Stimulated activated CD4-positive, alpha-beta T cell treated with anti-CD3 and anti-CD28 coated beads, Interleukin-15, amount 100 ng/mL, for 24 hours (primary cell): ENCODE data around the gene KCNJ12.
"Not testable (repeated sequence)": the region's sequence is repeated elsewhere in the genome, so short reads cannot be mapped to it uniquely, and the experiment has no call there.

Experiments
- DNase-seq: peaks from one replicate; pipeline ENCODE4 v3.0.0-alpha.2; 2020

KCNJ12 gene

DNA sequence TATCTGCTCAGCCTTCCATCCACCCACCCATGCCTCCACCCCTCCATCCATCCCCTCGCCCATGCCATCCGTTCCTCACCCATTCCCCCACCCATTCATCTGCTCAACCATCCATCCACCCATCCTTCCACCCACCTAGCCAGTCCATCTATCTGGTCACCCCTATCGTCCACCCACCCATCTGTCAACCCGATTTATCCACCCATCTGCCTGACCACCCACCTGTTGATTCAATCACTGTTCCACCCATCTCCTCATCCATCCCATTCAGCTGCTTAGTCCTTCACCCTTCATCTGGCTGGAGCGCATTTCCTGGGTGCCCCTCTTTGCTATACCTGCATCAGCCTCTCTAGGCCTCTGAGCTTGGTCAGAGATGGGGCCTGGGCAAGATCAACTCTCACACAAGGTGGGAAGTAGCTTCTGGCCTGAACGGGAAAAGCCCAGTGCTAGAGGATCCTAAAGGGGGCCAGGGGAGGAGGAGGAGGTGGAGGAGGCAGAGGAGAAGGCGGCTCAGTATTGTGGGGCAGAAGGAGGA, 32.7 kb downstream of the KCNJ12 start:
- DNase-seq: not testable (repeated sequence)

DNA sequence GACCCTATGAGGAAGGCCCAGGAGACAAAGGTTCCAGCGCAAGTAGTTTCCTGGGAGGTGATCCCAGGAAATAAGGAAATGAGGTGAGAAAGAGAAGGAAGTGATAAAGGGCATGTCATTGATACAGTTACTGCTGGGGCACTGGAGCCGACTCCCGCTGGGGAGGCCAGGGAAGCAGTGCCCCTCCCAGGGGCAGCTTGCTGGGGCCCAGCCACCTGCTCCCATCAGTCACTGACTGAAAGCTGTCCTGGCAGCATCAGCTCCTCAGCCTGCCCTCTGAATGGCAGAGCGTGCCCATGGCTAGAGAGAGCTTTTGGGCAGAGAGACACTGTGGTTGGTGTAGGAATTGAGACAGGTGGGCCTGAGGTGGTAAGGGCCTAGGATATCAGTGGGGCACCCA, 33.2 kb downstream of the KCNJ12 start:
- DNase-seq: not testable (repeated sequence)

DNA sequence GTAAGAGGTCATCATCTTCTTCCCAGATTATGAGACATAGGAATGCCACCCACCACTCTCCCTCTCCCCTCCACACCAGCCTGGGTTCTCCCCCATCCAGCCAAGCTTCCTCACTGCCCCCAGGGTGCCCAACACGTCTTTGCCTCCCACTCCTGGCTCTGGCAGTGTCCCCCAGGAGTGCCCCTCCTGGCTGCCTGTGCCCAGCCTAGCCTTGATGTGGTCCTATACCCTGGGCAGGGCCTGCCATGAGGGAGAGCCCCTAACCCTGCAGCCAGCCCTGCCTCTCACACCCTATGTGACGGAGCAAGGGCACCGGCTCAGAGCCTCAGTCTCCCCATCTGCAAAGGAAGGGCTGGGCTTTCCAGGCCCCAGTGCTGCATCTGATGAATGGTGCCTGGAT, 33.8 kb downstream of the KCNJ12 start:
- DNase-seq: not testable (repeated sequence)

DNA sequence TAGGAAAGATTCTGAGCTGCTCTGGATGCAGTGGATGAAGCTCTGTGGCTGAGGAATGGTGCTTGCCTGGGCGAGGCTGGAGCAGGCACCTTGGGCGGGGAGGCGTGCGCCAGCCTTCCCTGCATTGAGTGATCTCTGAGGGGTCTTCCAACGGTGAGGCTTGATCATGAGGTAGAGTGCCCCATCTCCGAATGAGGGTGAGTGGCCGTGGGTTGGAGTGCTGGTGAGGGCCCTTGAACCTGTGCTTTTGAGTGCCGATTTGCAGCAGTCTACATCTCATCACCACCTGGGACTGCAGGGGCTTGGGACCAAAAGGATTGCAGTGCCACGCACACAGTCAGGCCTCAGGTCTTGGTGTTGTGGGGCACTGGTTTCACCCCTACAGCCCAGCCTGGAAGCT, 34.2 kb downstream of the KCNJ12 start:
- not testable (repeated sequence) for DNase-seq

DNA sequence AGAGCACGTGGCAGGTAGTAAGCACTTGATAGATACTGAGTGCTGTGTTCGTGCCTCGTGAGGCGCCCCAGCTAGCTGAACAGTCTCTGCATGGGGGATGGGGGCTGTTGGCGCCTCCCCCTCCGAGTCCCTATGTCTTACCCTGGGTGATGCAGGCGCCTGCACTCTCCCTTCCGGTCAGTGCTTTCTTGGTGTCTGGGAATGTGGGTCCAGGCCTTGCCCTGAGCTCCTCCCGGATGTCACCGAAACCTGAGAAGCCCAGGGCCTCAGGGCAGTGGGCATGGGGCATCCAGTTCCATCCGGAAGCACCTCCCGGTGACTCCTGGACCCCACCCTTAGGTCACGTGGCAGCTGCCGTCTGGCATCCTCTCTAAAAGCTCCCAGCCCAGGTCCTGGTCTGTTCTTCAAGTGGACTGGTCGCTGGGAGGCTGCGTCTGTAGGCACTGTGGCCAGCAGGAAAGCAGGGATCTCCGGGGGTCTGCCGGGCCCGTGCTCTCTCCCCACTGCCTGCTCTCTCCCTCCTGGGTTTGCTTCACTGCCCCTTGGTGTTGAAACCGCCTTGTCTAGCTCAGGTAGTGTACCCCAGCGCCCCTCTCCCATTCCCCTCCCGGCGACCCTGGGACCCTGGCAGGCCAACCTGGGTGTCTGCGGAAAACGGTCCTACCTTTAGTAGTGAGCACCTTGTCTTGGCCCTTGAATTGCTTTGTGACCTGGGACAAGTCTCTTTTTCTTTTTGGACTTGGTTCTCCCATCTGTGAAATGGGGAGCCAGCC, 34.9 kb downstream of the KCNJ12 start:
- DNase-seq: not testable (repeated sequence)

DNA sequence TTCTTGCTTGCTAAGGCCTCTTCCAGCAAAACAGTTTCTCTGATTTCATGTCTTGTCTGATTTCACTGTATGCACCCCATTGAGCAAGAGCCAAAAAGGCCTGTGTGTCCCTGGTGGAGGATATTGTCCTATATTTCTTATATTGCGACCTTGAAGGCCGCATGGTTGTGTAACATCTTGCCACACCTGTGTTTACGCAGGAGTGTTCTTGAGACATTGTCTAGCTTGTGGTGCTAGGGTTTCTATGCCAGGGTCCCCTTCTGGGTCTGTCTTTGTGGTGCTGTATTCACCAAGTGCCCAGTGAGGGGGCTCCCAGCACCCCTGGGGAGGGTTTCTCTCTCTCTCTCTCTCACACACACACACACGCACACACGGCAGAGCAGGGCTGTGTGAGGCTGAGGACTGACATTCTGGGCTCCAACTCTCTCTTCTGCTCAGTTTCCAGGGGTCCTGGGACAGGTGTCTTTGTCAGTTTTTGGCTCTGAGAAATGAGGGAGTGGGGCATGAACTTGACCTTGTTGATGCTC, 35.6 kb downstream of the KCNJ12 start:
- not testable (repeated sequence) for DNase-seq

DNA sequence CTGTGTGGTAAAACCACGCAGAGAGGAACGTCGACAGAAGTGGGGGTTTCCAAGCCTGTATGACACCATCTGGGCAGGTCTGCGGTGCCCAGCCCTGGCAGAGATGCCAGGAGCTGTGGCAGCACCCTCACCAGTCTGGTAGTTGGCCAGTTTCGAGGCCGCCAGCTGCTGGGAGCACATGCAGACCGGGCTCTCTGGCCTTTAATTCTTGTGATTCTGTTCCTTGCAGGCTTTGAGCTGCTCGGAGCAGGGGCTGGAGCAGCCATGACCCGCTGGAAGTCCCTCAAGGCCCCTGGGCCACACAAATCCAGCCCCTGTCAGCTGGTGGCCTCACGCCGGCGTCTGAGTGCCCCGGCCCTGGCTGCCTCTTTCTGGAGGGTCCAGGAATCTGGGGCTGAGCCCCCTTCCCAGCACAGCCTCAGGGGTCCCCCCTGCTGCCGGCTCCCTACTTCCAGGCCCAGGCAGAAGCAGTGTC, 36.1 kb downstream of the KCNJ12 start:
- not testable (repeated sequence) for DNase-seq

DNA sequence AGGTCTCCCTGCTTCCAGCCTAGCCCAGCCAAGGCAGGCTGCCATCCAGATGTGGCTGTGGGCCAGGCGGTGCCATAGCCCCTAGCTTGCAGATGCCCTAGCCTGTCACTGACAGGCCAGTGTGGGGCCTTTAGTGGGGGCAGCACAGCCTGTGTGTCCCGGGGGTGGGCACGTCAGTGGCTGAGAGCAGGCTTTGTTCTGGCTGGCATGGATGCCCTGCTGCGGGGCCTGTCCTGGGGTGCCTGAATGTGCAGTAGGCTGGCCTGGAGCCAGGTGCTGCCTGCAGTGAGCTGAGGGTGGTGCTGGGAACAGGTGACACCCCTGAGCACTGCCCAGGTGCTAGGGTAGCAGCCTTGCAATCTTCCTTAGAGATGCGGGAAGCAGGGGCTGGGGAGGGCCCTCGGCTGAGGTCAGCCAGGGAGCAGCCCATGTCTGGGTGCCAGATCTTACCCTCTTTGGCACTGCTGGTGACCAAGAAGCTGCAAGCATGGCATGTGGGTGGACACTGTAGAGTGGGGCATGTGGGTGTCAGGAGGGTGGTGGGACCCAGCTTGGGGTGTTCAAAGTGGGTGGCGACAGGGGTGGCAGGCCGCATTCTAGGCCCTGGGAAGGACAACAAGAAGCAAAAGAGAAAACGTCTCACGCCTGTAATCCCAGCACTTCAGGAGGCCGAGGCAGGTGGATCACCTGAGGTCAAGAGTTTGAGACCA, 37.6 kb downstream of the KCNJ12 start:
- not testable (repeated sequence) for DNase-seq

DNA sequence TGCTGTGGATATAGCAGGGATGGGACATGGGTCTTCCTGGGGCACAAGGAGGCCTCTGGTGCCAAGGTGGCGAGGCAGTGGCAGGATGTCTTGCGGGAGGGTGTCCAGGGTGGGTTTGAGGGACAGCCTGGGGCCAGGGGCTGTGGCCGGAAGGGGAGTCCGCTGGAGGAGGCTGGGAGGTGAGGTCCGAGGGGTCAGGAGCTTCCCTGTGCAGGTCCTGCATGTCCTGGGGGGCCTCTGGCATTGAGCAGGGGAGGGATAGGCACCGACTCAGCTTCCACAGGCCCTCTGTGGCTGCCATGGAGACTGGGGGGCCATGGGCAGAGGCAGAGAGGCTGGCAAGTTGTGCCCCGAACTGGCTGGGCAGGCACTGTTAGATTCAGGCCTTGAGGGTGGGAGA, 38.5 kb downstream of the KCNJ12 start:
- DNase-seq: not testable (repeated sequence)

DNA sequence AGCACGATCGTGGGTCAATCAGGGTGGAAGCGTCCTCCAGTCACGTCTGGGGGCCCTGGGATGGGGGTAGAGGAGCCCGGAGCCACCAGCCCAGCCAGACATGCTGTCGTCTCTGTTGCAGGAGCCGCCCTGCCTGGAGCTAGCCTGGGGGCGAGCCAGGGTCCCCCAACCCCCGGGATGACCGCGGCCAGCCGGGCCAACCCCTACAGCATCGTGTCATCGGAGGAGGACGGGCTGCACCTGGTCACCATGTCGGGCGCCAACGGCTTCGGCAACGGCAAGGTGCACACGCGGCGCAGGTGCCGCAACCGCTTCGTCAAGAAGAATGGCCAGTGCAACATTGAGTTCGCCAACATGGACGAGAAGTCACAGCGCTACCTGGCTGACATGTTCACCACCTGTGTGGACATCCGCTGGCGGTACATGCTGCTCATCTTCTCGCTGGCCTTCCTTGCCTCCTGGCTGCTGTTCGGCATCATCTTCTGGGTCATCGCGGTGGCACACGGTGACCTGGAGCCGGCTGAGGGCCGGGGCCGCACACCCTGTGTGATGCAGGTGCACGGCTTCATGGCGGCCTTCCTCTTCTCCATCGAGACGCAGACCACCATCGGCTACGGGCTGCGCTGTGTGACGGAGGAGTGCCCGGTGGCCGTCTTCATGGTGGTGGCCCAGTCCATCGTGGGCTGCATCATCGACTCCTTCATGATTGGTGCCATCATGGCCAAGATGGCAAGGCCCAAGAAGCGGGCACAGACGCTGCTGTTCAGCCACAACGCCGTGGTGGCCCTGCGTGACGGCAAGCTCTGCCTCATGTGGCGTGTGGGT, 39.2 kb downstream of the KCNJ12 start:
- DNase-seq: not testable (repeated sequence)

DNA sequence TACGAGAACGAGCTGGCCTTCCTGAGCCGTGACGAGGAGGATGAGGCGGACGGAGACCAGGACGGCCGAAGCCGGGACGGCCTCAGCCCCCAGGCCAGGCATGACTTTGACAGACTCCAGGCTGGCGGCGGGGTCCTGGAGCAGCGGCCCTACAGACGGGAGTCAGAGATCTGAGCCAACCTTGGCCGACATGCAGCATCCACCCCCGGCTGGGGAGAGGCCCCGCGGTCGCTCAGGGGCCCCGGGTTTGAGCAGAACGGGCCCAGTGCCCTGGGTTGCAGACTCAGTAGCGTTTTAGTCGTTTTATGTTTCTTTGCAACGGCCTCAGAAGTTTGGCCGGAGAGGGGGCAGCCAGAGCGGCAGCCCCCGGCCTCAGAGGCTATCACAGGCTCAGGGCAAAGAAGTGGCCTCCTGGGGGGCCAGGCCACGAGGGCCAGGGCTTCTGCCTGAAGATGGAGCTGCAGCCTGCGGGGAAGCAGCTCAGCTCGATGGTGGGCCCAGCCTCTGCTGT, 40.4 kb downstream of the KCNJ12 start:
- not testable (repeated sequence) for DNase-seq

DNA sequence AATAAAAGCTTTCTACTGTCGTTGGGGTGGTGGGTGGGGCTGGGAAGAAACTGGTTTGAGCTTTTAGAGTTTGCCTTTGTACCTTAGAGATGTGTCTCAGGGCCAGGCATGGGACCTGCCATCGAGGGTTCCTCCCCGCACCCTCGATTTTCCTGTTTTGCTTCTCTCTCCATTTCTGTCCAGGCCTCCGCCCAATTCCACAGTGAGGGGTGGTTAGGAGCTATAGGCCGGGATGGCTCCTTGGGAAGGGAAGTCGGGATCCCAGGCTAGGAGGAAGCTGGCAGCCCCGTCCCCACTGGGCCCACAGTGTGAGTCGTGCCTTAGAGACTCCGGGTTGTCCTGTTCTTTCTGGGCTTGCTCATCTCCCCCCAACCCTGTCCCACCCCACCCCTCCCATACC, 41.2 kb downstream of the KCNJ12 start:
- DNase-seq: not testable (repeated sequence)

DNA sequence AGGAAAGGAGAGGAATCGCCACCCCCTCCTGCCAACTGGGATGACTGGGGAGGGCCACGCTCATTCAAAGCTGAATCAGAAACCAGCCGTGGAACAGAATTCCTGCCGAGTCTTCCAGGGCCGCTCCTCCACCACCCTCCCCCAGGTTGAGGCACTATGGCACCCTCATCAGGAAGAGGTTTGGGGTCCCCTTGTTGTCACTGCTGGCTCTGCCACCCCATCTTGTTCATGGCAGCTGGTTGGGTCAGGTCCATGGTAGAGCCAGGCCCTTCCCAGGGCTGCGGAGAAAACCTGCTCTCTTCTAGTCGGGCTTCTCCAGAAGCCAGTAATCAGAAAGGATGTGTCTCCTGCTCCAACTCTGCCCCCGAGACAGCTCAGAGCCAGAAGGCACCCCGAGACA, 41.8 kb downstream of the KCNJ12 start:
- DNase-seq: no peak

DNA sequence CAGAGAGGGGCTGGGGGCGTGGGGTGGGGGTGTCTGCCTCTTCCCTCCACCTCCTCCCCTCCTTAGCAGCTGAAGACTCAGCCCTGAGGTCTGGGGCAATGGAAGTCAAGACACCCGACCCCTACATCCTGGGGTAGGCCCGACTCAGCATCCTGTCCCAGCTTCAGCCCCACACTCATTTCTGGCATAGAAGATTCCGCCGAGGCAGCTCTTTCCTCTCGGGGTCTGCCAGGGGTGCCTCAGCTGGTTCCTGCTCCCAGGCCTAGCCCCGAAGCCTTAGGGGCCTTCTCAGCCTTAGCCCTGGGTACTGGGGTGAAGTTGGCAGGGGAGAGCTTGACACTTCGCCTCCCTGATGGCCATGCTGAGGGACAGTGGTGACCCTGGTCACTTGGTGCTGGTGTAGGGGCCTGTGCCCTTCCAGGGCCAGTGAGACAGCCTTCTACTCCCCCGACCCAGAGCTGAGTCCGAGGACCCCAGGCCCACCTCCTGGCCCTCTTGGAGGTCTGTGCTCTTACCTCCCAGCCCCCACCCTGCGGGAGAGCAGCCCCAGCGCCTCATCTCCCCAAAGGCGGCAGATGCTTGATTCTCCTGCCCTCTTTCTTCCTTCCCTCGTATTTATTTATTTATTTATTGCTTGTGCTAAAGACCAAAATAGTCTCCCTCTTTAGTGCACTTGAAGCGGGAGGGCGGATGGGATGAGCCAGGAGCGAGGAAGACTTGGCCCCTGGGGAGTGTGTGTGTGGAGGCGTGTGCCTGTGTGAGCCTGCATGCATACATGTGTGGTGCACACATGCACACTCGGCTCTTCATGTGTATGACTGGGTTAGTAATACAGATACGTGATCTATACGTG, 42.5 kb downstream of the KCNJ12 start:
- DNase-seq: peak; percentile 27

DNA sequence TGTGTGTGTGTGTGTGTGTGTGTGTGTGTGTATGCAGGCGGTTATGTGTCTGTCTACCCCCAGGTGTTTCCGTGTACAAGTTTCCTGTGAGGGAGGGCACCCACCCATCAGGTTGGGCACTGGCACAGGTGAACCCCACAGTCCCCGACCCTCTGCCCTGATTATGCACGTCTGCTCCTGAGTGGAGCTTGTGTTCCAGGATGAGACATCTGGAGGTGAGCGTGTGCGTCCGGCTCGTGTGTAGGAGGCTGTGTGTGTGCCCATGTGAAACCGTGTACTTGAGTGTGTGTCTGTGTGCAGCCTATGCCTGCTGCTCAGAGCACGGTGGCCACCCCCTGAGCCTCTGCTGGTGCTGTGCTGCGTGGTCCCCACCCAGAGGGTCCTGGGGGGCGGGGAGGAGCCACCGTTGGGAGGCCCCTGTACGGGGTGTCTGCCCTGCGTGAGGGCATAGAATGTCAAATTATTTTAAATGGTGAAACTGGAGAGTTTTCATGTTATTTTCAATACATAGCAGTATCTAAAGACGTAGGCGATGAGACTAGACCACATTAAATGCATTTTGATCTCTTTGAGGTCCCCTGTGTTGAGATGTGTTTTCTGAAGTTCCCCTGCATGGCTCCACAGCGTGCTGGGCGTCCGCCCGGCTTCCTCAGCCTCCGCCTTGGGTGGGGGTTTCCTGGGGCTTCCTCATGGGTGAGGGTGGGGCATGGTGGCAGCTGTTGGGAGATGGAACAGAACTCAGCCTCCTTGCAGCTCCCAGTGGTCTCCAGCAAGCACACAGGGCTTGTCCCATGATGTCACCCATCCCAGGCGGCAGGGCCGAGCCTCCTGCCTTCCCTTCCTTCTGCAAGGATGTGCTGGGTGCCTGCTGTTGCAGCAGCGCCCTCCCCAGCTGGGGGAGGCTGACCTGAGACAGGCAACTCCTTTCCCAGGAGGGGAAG, 43.4 kb downstream of the KCNJ12 start:
- peak; percentile 45 for DNase-seq

DNA sequence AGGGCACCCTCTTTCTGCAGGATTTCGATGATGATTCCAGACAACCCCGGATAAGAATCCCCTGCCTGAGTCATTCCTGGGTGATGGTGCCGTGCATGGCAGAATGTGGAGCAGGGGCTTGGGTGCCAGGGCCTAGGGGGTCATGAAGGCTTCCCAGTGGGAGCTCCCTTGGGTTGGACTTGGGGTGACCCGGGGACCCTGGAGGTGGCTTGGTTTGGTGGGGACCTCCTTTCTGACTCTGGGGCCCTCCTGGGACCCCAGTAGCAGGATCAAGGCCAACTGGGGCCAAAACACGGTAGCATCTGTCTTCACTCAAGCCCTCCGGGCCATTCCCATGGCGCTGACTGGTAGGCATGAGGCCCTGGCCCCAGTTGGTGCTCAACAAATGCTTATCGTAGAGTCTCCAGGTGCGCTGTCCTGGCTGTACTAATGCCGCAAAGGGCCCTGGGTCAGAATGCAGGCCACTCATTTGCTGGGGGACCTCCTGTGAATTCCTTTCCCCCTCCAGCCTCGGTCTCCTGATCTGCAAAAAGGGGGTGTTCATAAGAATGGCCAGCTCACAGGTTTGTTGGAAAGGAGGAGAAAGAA, 44.4 kb downstream of the KCNJ12 start:
- not testable (repeated sequence) for DNase-seq

DNA sequence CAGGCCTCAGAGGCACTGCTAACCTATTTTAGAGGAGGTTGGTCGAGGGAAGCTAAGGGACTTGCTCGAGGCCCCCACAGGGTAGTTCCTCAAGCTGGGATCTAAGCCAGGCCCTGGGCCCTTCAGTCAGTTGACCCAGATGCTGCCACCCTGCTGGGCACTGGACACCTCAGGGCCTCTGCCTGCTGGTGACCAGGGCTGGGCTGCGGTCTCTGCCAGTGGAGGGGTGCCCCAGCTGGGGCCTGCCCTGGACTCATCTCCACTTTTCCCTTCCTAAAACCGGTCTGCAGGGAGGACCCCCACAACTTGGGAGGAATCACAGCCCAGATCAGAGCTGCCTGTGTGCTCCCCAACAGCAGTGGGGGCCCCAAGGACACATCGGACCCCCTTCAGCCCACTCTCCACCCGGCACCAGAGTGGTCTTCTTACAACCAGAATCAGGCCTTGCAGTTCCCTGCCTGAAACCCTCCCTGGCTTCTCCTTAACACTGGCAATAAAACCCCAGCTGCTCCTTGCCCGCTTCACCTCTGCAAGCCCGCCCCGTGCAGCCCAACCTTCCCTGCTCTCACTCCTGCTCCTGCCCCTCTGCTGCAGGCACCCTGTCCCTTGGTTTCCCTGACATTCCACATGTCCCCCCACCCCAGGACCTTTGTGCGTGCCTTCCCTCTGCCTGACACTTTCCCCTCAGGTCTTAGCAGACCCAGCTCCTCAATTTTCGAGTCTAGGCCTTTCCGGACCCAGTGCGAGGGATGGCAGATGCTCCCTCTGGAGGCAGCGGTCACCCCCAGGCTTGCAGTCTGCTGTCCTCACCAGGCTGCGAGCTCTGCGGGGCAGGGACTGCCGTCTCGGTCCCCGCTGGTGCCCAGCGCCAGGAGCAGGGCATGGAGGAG, 45.5 kb downstream of the KCNJ12 start:
- not testable (repeated sequence) for DNase-seq

DNA sequence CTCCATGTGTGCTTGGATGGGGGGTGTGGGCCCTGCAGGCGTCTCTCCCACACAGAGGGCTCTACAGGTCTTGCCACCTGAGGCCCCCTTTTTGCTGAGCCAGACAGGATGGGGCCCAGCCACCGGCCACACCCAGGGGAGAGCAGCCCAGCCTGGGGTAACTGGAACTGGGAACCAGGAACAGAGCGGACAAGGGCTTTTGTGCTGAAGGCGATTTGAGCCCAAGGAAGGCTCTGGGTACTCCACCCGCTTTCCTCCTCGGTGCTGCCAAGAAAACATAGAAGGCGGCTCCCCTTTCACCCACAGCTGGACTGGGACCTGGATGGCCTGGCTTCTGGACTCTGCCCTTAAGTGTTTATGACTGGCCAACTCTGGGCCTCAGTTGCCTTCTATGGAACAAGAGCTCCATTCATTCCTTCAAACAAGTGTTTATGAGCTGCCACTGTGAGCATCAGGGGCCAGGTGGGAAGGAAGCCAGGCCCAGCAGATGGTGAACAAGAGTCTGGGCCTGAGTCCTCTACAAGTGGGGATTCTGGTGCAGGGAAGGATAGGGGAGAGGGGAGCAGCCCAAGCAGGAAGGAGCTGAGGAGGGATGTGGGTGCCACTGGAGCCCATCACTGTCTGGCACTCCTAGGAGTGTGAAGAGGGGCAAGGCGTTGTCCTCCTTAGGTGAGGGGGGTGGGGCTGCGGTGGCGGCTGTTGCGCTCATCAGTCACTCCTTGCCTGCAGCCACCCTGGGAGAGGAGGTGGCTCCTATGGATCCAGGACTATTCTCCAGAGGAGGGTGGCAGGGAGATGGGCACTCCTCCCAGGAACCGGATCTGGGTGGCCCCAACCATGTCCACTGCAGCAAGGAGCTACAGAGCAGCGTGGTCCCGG, 46.4 kb downstream of the KCNJ12 start:
- not testable (repeated sequence) for DNase-seq
